ENCODE results near the gene SAMD5. TPM values are rescaled to one million over a fixed set of nuclear protein-coding genes. Genes with fewer than 3 reads are reported as not detected.

SAMD5 gene
- total RNA-seq, 1 experiment from 2014 or later = 2.6 TPM

- no peak for TF ChIP-seq CTCF (IDR thresholded peaks at IDR 0.05; ENCODE audit: unreplicated experiment)
- H3K4me1 Mint-ChIP-seq (ENCODE audit: insufficient read depth, unreplicated experiment) = peaks cover 8% of the 10 kb centered on the region
- BruUV-seq (replicated peaks) = no TSS peak
- intact Hi-C loops (cut with micrococcal nuclease) = no loop called here
- no peak overlapping the region for H3K27ac Mint-ChIP-seq (ENCODE audit: low read depth, unreplicated experiment)
- ChIA-PET POLR2A (interaction anchor here (1.3 kb wide), 2 partner anchors 13 to 16 kb away, joined by 3 read pairs; no protein-coding TSS in a partner anchor), CTCF (interaction anchor here (1.5 kb wide), 1 partner anchor 18 kb away, joined by 4 read pairs; no protein-coding TSS in a partner anchor)
- no peak overlapping the region for H3K4me3 Mint-ChIP-seq (ENCODE audit: unreplicated experiment)
- no peak for DNase-seq (ENCODE audit: unreplicated experiment)
- H3K27me3 Mint-ChIP-seq (ENCODE audit: insufficient read depth, unreplicated experiment) = no peaks in the 10 kb centered on the region
- H3K9me3 Mint-ChIP-seq (ENCODE audit: unreplicated experiment) = no peaks in the 10 kb centered on the region
- no peaks in the 10 kb centered on the region for H3K36me3 Mint-ChIP-seq (ENCODE audit: insufficient read depth, unreplicated experiment)
Measured at GRCh38 chr6:147525519-147526209, 17.2 kb downstream of the SAMD5 start.

- Mint-ChIP-seq H3K27ac (ENCODE audit: low read depth, unreplicated experiment) (no peak overlapping the region), H3K4me3 (ENCODE audit: unreplicated experiment) (no peak overlapping the region), H3K4me1 (ENCODE audit: insufficient read depth, unreplicated experiment) (peaks cover 15% of the 10 kb centered on the region), H3K9me3 (ENCODE audit: unreplicated experiment) (no peaks in the 10 kb centered on the region), H3K36me3 (ENCODE audit: insufficient read depth, unreplicated experiment) (no peaks in the 10 kb centered on the region), H3K27me3 (ENCODE audit: insufficient read depth, unreplicated experiment) (no peaks in the 10 kb centered on the region)
- CTCF ChIA-PET = no interaction called here
- no peak for TF ChIP-seq CTCF (IDR thresholded peaks at IDR 0.05; ENCODE audit: unreplicated experiment)
- no TSS peak for BruUV-seq (replicated peaks)
- intact Hi-C loops (cut with micrococcal nuclease) = no loop called here
- DNase-seq (ENCODE audit: unreplicated experiment) = no peak
- POLR2A ChIA-PET = interaction anchor here (1.3 kb wide), 1 partner anchor 11 kb away, joined by 3 read pairs; no protein-coding TSS in a partner anchor
Measured at GRCh38 chr6:147527197-147527596, 18.7 kb downstream of the SAMD5 start.

GRCh38 chr6:147528511-147529145 lies 20.1 kb downstream of the SAMD5 start:
- no peak overlapping the region for H3K27ac Mint-ChIP-seq (ENCODE audit: low read depth, unreplicated experiment)
- H3K4me3 Mint-ChIP-seq (ENCODE audit: unreplicated experiment) = no peak overlapping the region
- no peaks in the 10 kb centered on the region for H3K9me3 Mint-ChIP-seq (ENCODE audit: unreplicated experiment)
- H3K36me3 Mint-ChIP-seq (ENCODE audit: insufficient read depth, unreplicated experiment) = no peaks in the 10 kb centered on the region
- TF ChIP-seq CTCF (IDR thresholded peaks at IDR 0.05; ENCODE audit: unreplicated experiment) = no peak
- POLR2A ChIA-PET = no interaction called here
- DNase-seq (ENCODE audit: unreplicated experiment) = no peak
- H3K4me1 Mint-ChIP-seq (ENCODE audit: insufficient read depth, unreplicated experiment) = peaks cover 15% of the 10 kb centered on the region
- H3K27me3 Mint-ChIP-seq (ENCODE audit: insufficient read depth, unreplicated experiment) = no peaks in the 10 kb centered on the region
- CTCF ChIA-PET = interaction anchor here (0.6 to 0.7 kb wide), 3 partner anchors 11 to 611 kb away, joined by 3 to 6 read pairs (median 5); no protein-coding TSS in a partner anchor
- BruUV-seq (replicated peaks) = no TSS peak
- intact Hi-C loops (cut with micrococcal nuclease) = no loop called here

GRCh38 chr6:147530132-147531060 lies 21.9 kb downstream of the SAMD5 start:
- Mint-ChIP-seq H3K27ac (ENCODE audit: low read depth, unreplicated experiment) (peak overlapping the region; percentile 40), H3K36me3 (ENCODE audit: insufficient read depth, unreplicated experiment) (no peaks in the 10 kb centered on the region), H3K9me3 (ENCODE audit: unreplicated experiment) (no peaks in the 10 kb centered on the region), H3K27me3 (ENCODE audit: insufficient read depth, unreplicated experiment) (no peaks in the 10 kb centered on the region), H3K4me1 (ENCODE audit: insufficient read depth, unreplicated experiment) (peaks cover 15% of the 10 kb centered on the region), H3K4me3 (ENCODE audit: unreplicated experiment) (peak overlapping the region; percentile 29)
- intact Hi-C loops (cut with micrococcal nuclease) = no loop called here
- POLR2A ChIA-PET = no interaction called here
- DNase-seq (ENCODE audit: unreplicated experiment) = peak; percentile 59
- no TSS peak for BruUV-seq (replicated peaks)
- no peak for TF ChIP-seq CTCF (IDR thresholded peaks at IDR 0.05; ENCODE audit: unreplicated experiment)
- CTCF ChIA-PET = no interaction called here
